Activated T-helper 2 cell treated with anti-CD3 and anti-CD28 coated beads, Interferon-gamma antibody, Interleukin-2, Interleukin-4, amounts not matched to agents 10 μg/mL and 5 μg/mL and 100 μg/mL, durations not matched to agents 14 hours and 24 hours and 36 hours (primary cell): Measurements from ENCODE around the gene CIB1. TPM values are rescaled to one million over a fixed set of nuclear protein-coding genes. Genes with fewer than 3 reads are reported as not detected.

Experiments
- DNase-seq: peaks from one replicate; pipeline ENCODE4 v3.0.0; 2021; ENCODE audit warnings: low spot score
- H3K27ac Mint-ChIP-seq: one replicate; pipeline ENCODE4 v1.8.0; 2021; ENCODE audit warnings: mixed read lengths
- H3K27me3 Mint-ChIP-seq: one replicate; pipeline ENCODE4 v1.8.0; 2021; ENCODE audit warnings: low read depth, mixed read lengths
- H3K36me3 Mint-ChIP-seq: one replicate; pipeline ENCODE4 v1.8.0; 2021; ENCODE audit warnings: low read depth, mixed read lengths
- H3K4me1 Mint-ChIP-seq: one replicate; pipeline ENCODE4 v1.8.0; 2021; ENCODE audit warnings: low read depth, mixed read lengths
- H3K4me3 Mint-ChIP-seq: one replicate; pipeline ENCODE4 v1.8.0; 2021; ENCODE audit warnings: low read depth, mild to moderate bottlenecking, moderate library complexity, mixed read lengths
- H3K9me3 Mint-ChIP-seq: one replicate; pipeline ENCODE4 v1.8.0; 2021; ENCODE audit warnings: mixed read lengths
- intact Hi-C: fragments of 100-400 bp; cut with micrococcal nuclease; formaldehyde crosslinking; loops from one replicate; pipeline ENCODE4 v1.15.1; 2023
- total RNA-seq: library from RNA; stranded (reverse); gene quantifications from 2 replicates; pipeline ENCODE4 v1.2.3, GENCODE V29; 2022

Gene CIB1
- total RNA-seq, 1 donor from 2014 or later = 162 TPM

DNA sequence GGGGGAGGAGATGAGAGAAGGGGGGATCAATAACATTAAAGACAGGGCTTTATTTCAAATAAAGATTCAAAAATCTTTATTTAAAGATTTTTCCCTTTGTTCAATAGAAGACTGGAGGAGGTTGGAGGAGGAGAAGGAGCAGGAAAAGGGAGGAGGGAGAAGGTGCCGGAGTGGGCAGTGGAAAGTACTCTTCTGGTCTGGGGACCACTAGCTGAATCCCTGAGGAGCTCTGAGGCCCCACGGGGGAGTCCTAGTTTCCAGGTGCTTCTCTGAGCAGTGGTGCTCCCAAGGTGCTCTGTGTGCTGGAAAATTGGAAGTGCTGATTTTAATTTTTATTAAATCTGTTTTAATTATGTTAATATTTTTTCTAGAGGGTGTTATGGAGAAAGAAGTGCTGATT is 52.0 kb downstream of the CIB1 start:
- Mint-ChIP-seq H3K27ac (no peak overlapping the region), H3K36me3 (peaks cover 4% of the 10 kb centered on the region), H3K9me3 (no peaks in the 10 kb centered on the region), H3K27me3 (peaks cover 6% of the 10 kb centered on the region), H3K4me1 (peaks cover 29% of the 10 kb centered on the region), H3K4me3 (no peak overlapping the region)
- intact Hi-C loops = no loop called here
- DNase-seq = no peak

Other genes starting within 250 kb of the CIB1 start
- 31.4 and 34.2 TPM in 2 replicates for gene ZNF710, start 232.6 kb downstream of the CIB1 start, total RNA-seq
- 139 and 141 TPM in 2 replicates for gene IDH2, start 131.5 kb downstream of the CIB1 start, total RNA-seq
- gene SEMA4B, start 32.6 kb downstream of the CIB1 start, total RNA-seq = 28.3 and 30.2 TPM in 2 replicates
- gene GDPGP1, start 268 bp upstream of the CIB1 start, total RNA-seq = 11.4 and 12.0 TPM in 2 replicates
- gene TTLL13, start 15.6 kb upstream of the CIB1 start, total RNA-seq = 0.34 and 1.3 TPM in 2 replicates
- 37.1 and 40.3 TPM in 2 replicates for gene NGRN, start 31.7 kb upstream of the CIB1 start, total RNA-seq
- gene ZNF774, start 118.3 kb upstream of the CIB1 start, total RNA-seq = 2.7 and 3.6 TPM in 2 replicates
- gene IQGAP1, start 154.3 kb upstream of the CIB1 start, total RNA-seq = 186 and 196 TPM in 2 replicates